Ovary (tissue), 9 donors: ENCODE measurements around the gene COBL. TPM values are rescaled to one million over a fixed set of nuclear protein-coding genes. Genes with fewer than 3 reads are reported as not detected.

Experiments
- DNase-seq, 5 donors: peaks; one replicate each; pipeline ENCODE4 v3.0.0-alpha.2; 2019 to 2020
- H3K27ac ChIP-seq, 2 donors: fragments of 200-600 bp; one replicate each; pipeline versions ENCODE4 v1.5.1 to v1.8.0; 2019 to 2022
- H3K27me3 ChIP-seq: fragments of 200-600 bp; one replicate; pipeline ENCODE4 v1.8.0; 2022
- H3K36me3 ChIP-seq: fragments of 200-600 bp; sonication (generic); one replicate; pipeline ENCODE4 v1.5.1; 2019
- H3K4me1 ChIP-seq: one replicate; pipeline ENCODE4 v1.8.1; 2013; ENCODE audit warnings: mild to moderate bottlenecking, moderate library complexity; ENCODE audit not compliant: insufficient read depth
- H3K4me3 ChIP-seq: fragments of 200-600 bp; sonication (generic); one replicate; pipeline ENCODE4 v1.5.1; 2017
- H3K9me3 ChIP-seq, 2 donors: fragments of 200-600 bp in 1 of 2; sonication (generic) in 1 of 2; one replicate each; pipeline versions ENCODE4 v1.5.1 to v1.8.1; 2013 to 2019; ENCODE audit warnings: mild to moderate bottlenecking in 1 of 2, moderate library complexity in 1 of 2
- EP300 ChIP-seq: sonication (generic); formaldehyde crosslinking; IDR thresholded peaks from one replicate; pipeline ENCODE4 v1.6.1; 2017; ENCODE audit warnings: antibody characterized with exemption
- POLR2A ChIP-seq: fragments of 450-650 bp; IDR thresholded peaks from one replicate; pipeline ENCODE4 v1.6.1; 2017; ENCODE audit warnings: antibody characterized with exemption, mild to moderate bottlenecking, moderate library complexity
- WGBS, 3 donors: extraction: QIAGEN DNeasy Blood & Tissue Kit in 1 of 3; methylation state at CpG; one replicate each; pipeline versions ENCODE4 v1.1.5 to v1.1.7; 2013 to 2017; 5-methylcytosine and 5-hydroxymethylcytosine counted together
- intact Hi-C, 4 donors: fragments of 100-400 bp; cut with DNase I; formaldehyde crosslinking; loops; one replicate each; pipeline versions ENCODE4 v1.11.0 to v1.15.1; 2022 to 2023
- polyA plus RNA-seq, 2 donors: library from polyadenylated mRNA; stranded (reverse); fragments of 200-250 nt in 1 of 2; fragments of 350-450 nt in 1 of 2; fragmentation: Illumina TruSeq in 1 of 2; extraction: RNeasy Lipid Tissue Mini Kit (QIAGEN cat#74804) in 1 of 2; gene quantifications; one replicate each; pipeline ENCODE4 v1.2.3, GENCODE V29; 2013 to 2014
- total RNA-seq, 7 donors: library from RNA; depleted of rRNA in 2 of 7; stranded (reverse); fragments of >200 nt in 2 of 7; fragmentation: NEBNext Ultra II Directional in 3 of 7; extraction: Animal tissue kit (Norgen Biotek cat#: 25700) in 3 of 7; gene quantifications; one replicate each; pipeline versions ENCODE4 v1.1.0 to v1.2.4, GENCODE V29; 2016 to 2023
- TF ChIP-seq, protein P1 (sequence below), 3 donors: fragments of 450-650 bp in 2 of 3; fragments of 200-600 bp in 1 of 3; IDR thresholded peaks; one replicate each; pipeline versions ENCODE4 v1.5.1 to v1.8.0; 2016 to 2022; ENCODE audit warnings: antibody characterized with exemption in 3 of 3, mild to moderate bottlenecking in 1 of 3
- donor health status: DM: no; HTN: no; CAD: no; lungs with moderate emphysema.
- donor health status: DM: no; HTN: no; CAD: no.
- donor health status: Bipolar disorder and iron deficiency.
- donor health status: DM: yes; HTN: yes; CAD: no.
- donor health status: DM: no; HTN: no; CAD: no.
- donor health status: DM: yes; HTN: yes; CAD: no.

COBL gene
- total and polyA plus RNA-seq, 9 donors = 0.87 to 33.4 (median 3.9) TPM

GRCh38 chr7:51280156-51280555 is 36.5 kb downstream of the COBL start:
- WGBS, 3 donors = 77 to 92% (median 87%) methylated on average over 3 of the region's 3 CpGs
- TF ChIP-seq, protein P1, sequence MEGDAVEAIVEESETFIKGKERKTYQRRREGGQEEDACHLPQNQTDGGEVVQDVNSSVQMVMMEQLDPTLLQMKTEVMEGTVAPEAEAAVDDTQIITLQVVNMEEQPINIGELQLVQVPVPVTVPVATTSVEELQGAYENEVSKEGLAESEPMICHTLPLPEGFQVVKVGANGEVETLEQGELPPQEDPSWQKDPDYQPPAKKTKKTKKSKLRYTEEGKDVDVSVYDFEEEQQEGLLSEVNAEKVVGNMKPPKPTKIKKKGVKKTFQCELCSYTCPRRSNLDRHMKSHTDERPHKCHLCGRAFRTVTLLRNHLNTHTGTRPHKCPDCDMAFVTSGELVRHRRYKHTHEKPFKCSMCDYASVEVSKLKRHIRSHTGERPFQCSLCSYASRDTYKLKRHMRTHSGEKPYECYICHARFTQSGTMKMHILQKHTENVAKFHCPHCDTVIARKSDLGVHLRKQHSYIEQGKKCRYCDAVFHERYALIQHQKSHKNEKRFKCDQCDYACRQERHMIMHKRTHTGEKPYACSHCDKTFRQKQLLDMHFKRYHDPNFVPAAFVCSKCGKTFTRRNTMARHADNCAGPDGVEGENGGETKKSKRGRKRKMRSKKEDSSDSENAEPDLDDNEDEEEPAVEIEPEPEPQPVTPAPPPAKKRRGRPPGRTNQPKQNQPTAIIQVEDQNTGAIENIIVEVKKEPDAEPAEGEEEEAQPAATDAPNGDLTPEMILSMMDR (IDR thresholded peaks at IDR 0.05) = no peak
- TF ChIP-seq POLR2A (no peak), EP300 (no peak)
- no peak overlapping the region for H3K4me3 ChIP-seq
- no peaks in the 10 kb centered on the region for H3K4me1 ChIP-seq
- no peaks in the 10 kb centered on the region for H3K9me3 ChIP-seq
- DNase-seq = no peak
- intact Hi-C loops = no loop called here
- no peaks in the 10 kb centered on the region for H3K36me3 ChIP-seq
- no peak overlapping the region for H3K27ac ChIP-seq
- H3K27me3 ChIP-seq = no peaks in the 10 kb centered on the region

DNA sequence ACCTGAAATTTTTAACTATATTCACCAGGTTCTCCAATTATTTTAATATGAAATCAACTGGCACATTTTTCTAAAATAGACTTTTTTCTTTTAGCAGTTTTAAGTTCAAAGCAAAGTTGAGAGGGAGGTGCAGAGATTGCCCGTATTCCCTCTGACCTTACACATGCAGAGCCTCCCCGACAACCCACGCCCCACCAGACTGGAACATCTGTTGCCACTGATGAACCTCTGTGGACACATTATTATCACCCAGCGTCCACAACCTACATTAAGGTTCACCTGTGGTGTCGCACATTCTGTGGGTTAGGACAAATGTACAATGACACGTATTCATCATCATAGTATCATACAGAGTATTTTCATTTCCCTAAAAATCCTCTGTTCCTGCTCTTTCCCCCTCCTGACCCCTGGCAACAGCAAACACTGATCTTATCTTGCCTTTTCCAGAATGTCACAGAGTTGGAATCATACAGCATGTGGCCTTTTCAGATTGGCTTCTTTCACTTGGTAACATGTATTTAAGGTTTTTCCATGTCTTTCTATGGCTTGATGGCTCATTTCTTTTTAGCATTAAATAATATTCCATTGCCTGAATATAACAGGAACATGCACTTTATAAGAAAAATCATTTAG is 37.1 kb downstream of the COBL start:
- Histone ChIP-seq H3K36me3 (no peaks in the 10 kb centered on the region), H3K4me3 (no peak overlapping the region), H3K4me1 (no peaks in the 10 kb centered on the region), H3K27ac (no peak overlapping the region), H3K9me3 (no peaks in the 10 kb centered on the region), H3K27me3 (no peaks in the 10 kb centered on the region)
- DNase-seq = no peak
- no peak for TF ChIP-seq EP300
- TF ChIP-seq POLR2A = no peak
- TF ChIP-seq, protein P1 (IDR thresholded peaks at IDR 0.05) = no peak
- 67 to 78% (median 69%) methylated on average over 6 of the region's 6 CpGs for WGBS, 3 donors
- intact Hi-C loops = no loop called here

- H3K36me3 ChIP-seq = no peaks in the 10 kb centered on the region
- H3K4me1 ChIP-seq = no peaks in the 10 kb centered on the region
- H3K4me3 ChIP-seq = no peak overlapping the region
- no peaks in the 10 kb centered on the region for H3K9me3 ChIP-seq
- no peak for DNase-seq
- H3K27me3 ChIP-seq = no peaks in the 10 kb centered on the region
- intact Hi-C loops = no loop called here
- H3K27ac ChIP-seq = no peak overlapping the region
- WGBS, 3 donors = 72 to 78% (median 75%) methylated on average over 6 of the region's 6 CpGs
- TF ChIP-seq, protein P1 (IDR thresholded peaks at IDR 0.05) = no peak
- no peak for TF ChIP-seq POLR2A
- no peak for TF ChIP-seq EP300
Observed at GRCh38 chr7:51278797-51279196, 37.8 kb downstream of the COBL start.

DNA sequence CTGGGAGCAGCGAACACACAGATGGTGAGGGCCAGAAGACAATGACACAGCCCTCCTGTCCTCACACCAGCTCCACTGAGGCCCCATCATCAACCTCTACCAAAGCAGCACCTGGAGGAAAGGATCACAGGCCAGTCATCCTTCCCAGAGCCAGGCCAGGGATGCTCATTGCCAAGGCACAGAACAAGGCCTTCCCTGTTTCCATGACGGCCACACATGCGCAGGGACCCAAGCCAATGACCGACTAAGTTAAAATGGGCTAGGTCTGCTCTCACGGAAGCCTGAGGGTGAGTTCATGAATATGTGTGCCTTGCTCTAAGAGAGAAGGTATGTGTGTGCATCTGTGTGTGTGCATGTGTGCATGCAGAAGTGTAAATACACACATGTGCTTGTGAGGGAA is 39.6 kb downstream of the COBL start:
- H3K27me3 ChIP-seq = no peaks in the 10 kb centered on the region
- WGBS, 3 donors = 81 to 87% (median 83%) methylated on average over 5 of the region's 5 CpGs
- H3K27ac ChIP-seq = no peak overlapping the region
- DNase-seq = no peak
- no peak overlapping the region for H3K4me3 ChIP-seq
- no peaks in the 10 kb centered on the region for H3K36me3 ChIP-seq
- intact Hi-C loops = no loop called here
- TF ChIP-seq POLR2A = no peak
- TF ChIP-seq EP300 = no peak
- TF ChIP-seq, protein P1 (IDR thresholded peaks at IDR 0.05) = no peak
- H3K4me1 ChIP-seq = no peaks in the 10 kb centered on the region
- H3K9me3 ChIP-seq = no peaks in the 10 kb centered on the region
